K562 (cell line): Measurements from ENCODE around the gene TESMIN. TPM values are rescaled to one million over a fixed set of nuclear protein-coding genes. Genes with fewer than 3 reads are reported as not detected.
A peak's percentile ranks its signal among the peaks of the same experiment; 100 is the strongest.

Experiments
- ATAC-seq: fragments of 200-7000 bp; cut with Tn5 transposase; 3 replicates; pipeline ENCODE4 v1.9.1; 2020; ENCODE audit warnings: moderate library complexity
- BruUV-seq: library from RNA; stranded (reverse); fragments of 400-500 nt; replicated peaks from 2 replicates; lab custom pipeline; 2021; lab: Mats Ljungman, UMichigan
- CTCF ChIA-PET: fragments of 300-600 bp; formaldehyde crosslinking; extraction: SDS; loops from one replicate; lab custom pipeline; 2021; ENCODE audit warnings: low intra/inter-chr PET ratio; lab: Yijun Ruan, JAX
- POLR2A ChIA-PET: fragments of 300-600, 350-650 bp; sonication (Branson Sonifier 250); formaldehyde crosslinking; extraction: SDS; loops from one replicate; lab custom pipeline; 2021; ENCODE audit warnings: antibody characterized with exemption, inconsistent platforms; lab: Yijun Ruan, JAX
- DNase-seq, 4 experiments: peaks; one replicate each; pipeline versions ENCODE4 v3.0.0 to v3.0.0-alpha.2; 2011 to 2018; ENCODE audit warnings: low spot score in 3 of 4, mixed read lengths in 3 of 4; ENCODE audit errors: extremely low read depth in 1 of 4
- FAIRE-seq: peaks from 2 replicates; lab custom pipeline; 2011; peaks lifted over from hg19 to GRCh38; lab: Jason Lieb, UNC
- H2AFZ ChIP-seq: 2 replicates; pipeline ENCODE4 v1.6.0; 2011; ENCODE audit warnings: low read depth, low read length, control low read depth, inconsistent platforms
- H3K27ac ChIP-seq: fragments of 200-600 bp; 3 replicates; pipeline ENCODE4 v1.8.0; 2011; ENCODE audit warnings: low read depth, mild to moderate bottlenecking, control low read depth, inconsistent platforms, low read length, moderate library complexity, mixed read lengths; ENCODE audit errors: extremely low read depth
- H3K27me3 ChIP-seq, 2 experiments: fragments of 300-600 bp in 1 of 2; 2 replicates in 1 of 2; 3 replicates in 1 of 2; pipeline versions ENCODE4 v1.6.0 to v1.8.0; 2011; ENCODE audit warnings: inconsistent platforms in 2 of 2, low read length in 2 of 2, mild to moderate bottlenecking in 1 of 2, mixed read lengths in 1 of 2, moderate library complexity in 1 of 2; ENCODE audit not compliant: control insufficient read depth in 2 of 2, insufficient read depth in 2 of 2
- H3K36me3 ChIP-seq: fragments of 300-600 bp; 3 replicates; pipeline ENCODE4 v1.8.0; 2011; ENCODE audit warnings: mild to moderate bottlenecking, low read length, inconsistent platforms; ENCODE audit not compliant: control insufficient read depth, insufficient read depth
- H3K4me1 ChIP-seq, 2 experiments: fragments of 200-600 bp in 1 of 2; replicated peaks in 1 of 2; 2 replicates in 1 of 2; 3 replicates in 1 of 2; pipeline versions ENCODE4 v1.5.1 to v1.8.0; 2011; ENCODE audit warnings: inconsistent platforms in 2 of 2, low read length in 2 of 2, mild to moderate bottlenecking in 1 of 2, mixed read lengths in 1 of 2, moderate library complexity in 1 of 2; ENCODE audit not compliant: control insufficient read depth in 2 of 2, insufficient read depth in 2 of 2
- H3K4me2 ChIP-seq: 2 replicates; pipeline ENCODE4 v1.6.1; 2011; ENCODE audit warnings: low read length, control low read depth, inconsistent platforms, mixed read lengths; ENCODE audit not compliant: insufficient read depth
- H3K4me3 ChIP-seq: fragments of 200-600 bp; sonication (generic), shearing (Covaris generic); 2 replicates; pipeline ENCODE4 v1.5.1; 2016; ENCODE audit warnings: control low read depth, inconsistent platforms
- H3K79me2 ChIP-seq: fragments of 200-600 bp; 3 replicates; pipeline ENCODE4 v1.8.0; 2011; ENCODE audit warnings: low read length, inconsistent platforms; ENCODE audit not compliant: control insufficient read depth, insufficient read depth
- H3K9ac ChIP-seq, 2 experiments: 2 replicates each; pipeline versions ENCODE4 v1.6.0 to v1.6.1; 2011; ENCODE audit warnings: low read depth in 2 of 2, low read length in 2 of 2, control low read depth in 1 of 2, inconsistent platforms in 1 of 2, mild to moderate bottlenecking in 1 of 2, mixed read lengths in 1 of 2; ENCODE audit not compliant: insufficient read depth in 1 of 2
- H3K9me1 ChIP-seq: one replicate; pipeline ENCODE4 v1.6.0; 2011; ENCODE audit warnings: inconsistent platforms, mild to moderate bottlenecking, low read length, moderate library complexity; ENCODE audit not compliant: control insufficient read depth, insufficient read depth
- H3K9me3 ChIP-seq: replicated peaks from 2 replicates; pipeline ENCODE4 v1.5.1; 2011; ENCODE audit warnings: low read depth, low read length, inconsistent platforms; ENCODE audit not compliant: control insufficient read depth, insufficient read depth
- H4K20me1 ChIP-seq: replicated peaks from 2 replicates; pipeline ENCODE4 v1.6.1; 2011; ENCODE audit warnings: low read length, inconsistent platforms, mixed read lengths; ENCODE audit not compliant: control insufficient read depth, insufficient read depth
- ZBTB33 ChIP-seq: sonication (generic); formaldehyde crosslinking; IDR thresholded peaks from 2 replicates; pipeline ENCODE4 v1.8.1; 2023; ENCODE audit warnings: mild to moderate bottlenecking, missing genetic modification reagents
- ZSCAN29 ChIP-seq: fragments of 450-650 bp; IDR thresholded peaks from 2 replicates; pipeline ENCODE4 v1.6.1; 2017
- WGBS: fragments of 100-300 bp; shearing (Covaris generic); methylation state at CpG from one replicate; pipeline ENCODE4 v1.1.6; 2016; ENCODE audit warnings: low coverage, mixed read lengths; ENCODE audit not compliant: insufficient coverage; ENCODE audit errors: missing lambda C conversion rate; 5-methylcytosine and 5-hydroxymethylcytosine counted together
- in situ Hi-C: fragments of 300-500 bp; cut with MboI; formaldehyde crosslinking; loops from 4 replicates; pipeline ENCODE4 v1.15.0; 2018; ENCODE audit warnings: inconsistent platforms, mixed read lengths
- intact Hi-C: fragments of 100-400 bp; cut with micrococcal nuclease; formaldehyde crosslinking; loops from 2 replicates; pipeline ENCODE4 v1.14.2; 2022
- polyA plus RNA-seq, 8 experiments: library from polyadenylated mRNA; depleted of rRNA in 4 of 8; stranded (reverse) in 5 of 8; unstranded in 3 of 8; fragments of >200 nt; fragmentation: Nextera tagmentation in 2 of 8; fragmentation: Illumina TruSeq in 1 of 8; extraction: Ambion mirVana in 2 of 8; extraction: Trizol in 1 of 8; gene quantifications; 2 replicates each; pipeline versions ENCODE4 v1.2.1 to v1.2.3, GENCODE V29; 2011 to 2014; ENCODE audit warnings: inconsistent platforms in 1 of 8, missing spikeins in 1 of 8
- total RNA-seq, 7 experiments: library from RNA; depleted of rRNA in 6 of 7; stranded (reverse); fragments of >200 nt in 6 of 7; fragmentation: Illumina TruSeq in 2 of 7; extraction: Trizol in 2 of 7; gene quantifications; 2 replicates each; pipeline versions ENCODE4 v1.2.1 to v1.2.3, GENCODE V29; 2011 to 2021; ENCODE audit warnings: low replicate concordance in 1 of 7

The TESMIN gene
- total and polyA plus RNA-seq, 9 of the 15 experiments (the other 6 are each of a cell fraction or from before 2014, with no cell fraction given): 8.9 to 50.5 (median 15.0) TPM

- FAIRE-seq (no peak), DNase-seq (no peak), ATAC-seq (no peak)
- Histone ChIP-seq H3K4me1 (peaks cover 0 to 8% of the 10 kb centered on the region in 2 experiments; a peak in 4 of 5 replicates), H3K9me3 (no peaks in the 10 kb centered on the region), H3K9me1 (no peaks in the 10 kb centered on the region), H3K9ac (no peak overlapping the region), H3K4me2 (no peak overlapping the region), H3K4me3 (no peak overlapping the region), H4K20me1 (no peaks in the 10 kb centered on the region), H3K27me3 (no peaks in the 10 kb centered on the region), H3K36me3 (peaks cover 48% of the 10 kb centered on the region; the same call in 2 of the 3 replicates), H3K27ac (no peak overlapping the region), H2AFZ (no peak overlapping the region), H3K79me2 (no peaks in the 10 kb centered on the region)
- TF ChIP-seq ZSCAN29 (no peak), ZBTB33 (0 out of 2 replicates have a peak, but pooled peaks have one; percentile 32)
- POLR2A ChIA-PET: no interaction called here
- in situ Hi-C loops: no loop called here
- intact Hi-C loops: no loop called here
- CTCF ChIA-PET: interaction anchor here (0.6 kb wide), 1 partner anchor 633 kb away, joined by 3 read pairs; no protein-coding TSS in a partner anchor
- 80% methylated on average over 18 of the region's 20 CpGs for WGBS
- no TSS peak for BruUV-seq
These were observed 25.3 kb upstream of the TESMIN start for GRCh38 chr11:68776442-68777235.
